ENCODE data around the gene NRCAM.

DNA sequence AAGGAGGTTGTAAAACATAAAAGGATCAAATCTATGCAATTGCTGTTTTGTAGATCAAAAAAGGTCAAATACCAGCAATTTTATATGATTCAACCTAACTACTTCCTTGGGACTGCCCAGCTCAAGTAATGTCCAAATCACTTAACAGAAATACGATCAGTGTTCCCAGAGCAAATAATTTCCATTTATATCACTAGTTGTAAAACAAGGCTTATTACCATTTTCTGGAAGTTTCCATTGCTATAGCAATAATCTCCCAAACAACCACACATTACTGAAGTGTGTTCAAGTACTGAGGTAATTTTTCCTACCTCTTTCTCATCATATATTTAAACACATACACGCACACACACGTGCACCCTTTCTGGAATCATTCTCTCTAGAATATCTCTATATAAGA, 123.3 kb downstream of the NRCAM start:
- TF ChIP-seq, protein P1, sequence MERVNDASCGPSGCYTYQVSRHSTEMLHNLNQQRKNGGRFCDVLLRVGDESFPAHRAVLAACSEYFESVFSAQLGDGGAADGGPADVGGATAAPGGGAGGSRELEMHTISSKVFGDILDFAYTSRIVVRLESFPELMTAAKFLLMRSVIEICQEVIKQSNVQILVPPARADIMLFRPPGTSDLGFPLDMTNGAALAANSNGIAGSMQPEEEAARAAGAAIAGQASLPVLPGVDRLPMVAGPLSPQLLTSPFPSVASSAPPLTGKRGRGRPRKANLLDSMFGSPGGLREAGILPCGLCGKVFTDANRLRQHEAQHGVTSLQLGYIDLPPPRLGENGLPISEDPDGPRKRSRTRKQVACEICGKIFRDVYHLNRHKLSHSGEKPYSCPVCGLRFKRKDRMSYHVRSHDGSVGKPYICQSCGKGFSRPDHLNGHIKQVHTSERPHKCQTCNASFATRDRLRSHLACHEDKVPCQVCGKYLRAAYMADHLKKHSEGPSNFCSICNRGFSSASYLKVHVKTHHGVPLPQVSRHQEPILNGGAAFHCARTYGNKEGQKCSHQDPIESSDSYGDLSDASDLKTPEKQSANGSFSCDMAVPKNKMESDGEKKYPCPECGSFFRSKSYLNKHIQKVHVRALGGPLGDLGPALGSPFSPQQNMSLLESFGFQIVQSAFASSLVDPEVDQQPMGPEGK (CRISPR knock-in tag; IDR thresholded peaks at IDR 0.05; ENCODE audit: borderline replicate concordance), result no peak
- TF ChIP-seq SNAI2 (CRISPR knock-in tag; IDR thresholded peaks at IDR 0.05), result no peak
- TF ChIP-seq, protein P2, sequence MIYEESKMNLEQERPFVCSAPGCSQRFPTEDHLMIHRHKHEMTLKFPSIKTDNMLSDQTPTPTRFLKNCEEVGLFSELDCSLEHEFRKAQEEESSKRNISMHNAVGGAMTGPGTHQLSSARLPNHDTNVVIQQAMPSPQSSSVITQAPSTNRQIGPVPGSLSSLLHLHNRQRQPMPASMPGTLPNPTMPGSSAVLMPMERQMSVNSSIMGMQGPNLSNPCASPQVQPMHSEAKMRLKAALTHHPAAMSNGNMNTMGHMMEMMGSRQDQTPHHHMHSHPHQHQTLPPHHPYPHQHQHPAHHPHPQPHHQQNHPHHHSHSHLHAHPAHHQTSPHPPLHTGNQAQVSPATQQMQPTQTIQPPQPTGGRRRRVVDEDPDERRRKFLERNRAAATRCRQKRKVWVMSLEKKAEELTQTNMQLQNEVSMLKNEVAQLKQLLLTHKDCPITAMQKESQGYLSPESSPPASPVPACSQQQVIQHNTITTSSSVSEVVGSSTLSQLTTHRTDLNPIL (CRISPR knock-in tag; IDR thresholded peaks at IDR 0.05; ENCODE audit: low read depth), result no peak
- 0 out of 2 replicates have a peak, but pooled peaks have one; percentile 50 for TF ChIP-seq ESRRG (CRISPR knock-in tag; IDR thresholded peaks at IDR 0.05)
- no peak for TF ChIP-seq ZNF565 (CRISPR knock-in tag; conservative IDR thresholded peaks at IDR 0.05; ENCODE audit: low read depth)
- no peak for TF ChIP-seq ZNF70 (CRISPR knock-in tag; IDR thresholded peaks at IDR 0.05)
- no peak for TF ChIP-seq TOX (CRISPR knock-in tag; IDR thresholded peaks at IDR 0.05; ENCODE audit: borderline replicate concordance)
- no peak for TF ChIP-seq ZNF8 (CRISPR knock-in tag; IDR thresholded peaks at IDR 0.05)
- no peak for TF ChIP-seq ZFP30 (CRISPR knock-in tag; IDR thresholded peaks at IDR 0.05)
- no peak for TF ChIP-seq ZFP3 (CRISPR knock-in tag; IDR thresholded peaks at IDR 0.05)
- TF ChIP-seq, protein P3, sequence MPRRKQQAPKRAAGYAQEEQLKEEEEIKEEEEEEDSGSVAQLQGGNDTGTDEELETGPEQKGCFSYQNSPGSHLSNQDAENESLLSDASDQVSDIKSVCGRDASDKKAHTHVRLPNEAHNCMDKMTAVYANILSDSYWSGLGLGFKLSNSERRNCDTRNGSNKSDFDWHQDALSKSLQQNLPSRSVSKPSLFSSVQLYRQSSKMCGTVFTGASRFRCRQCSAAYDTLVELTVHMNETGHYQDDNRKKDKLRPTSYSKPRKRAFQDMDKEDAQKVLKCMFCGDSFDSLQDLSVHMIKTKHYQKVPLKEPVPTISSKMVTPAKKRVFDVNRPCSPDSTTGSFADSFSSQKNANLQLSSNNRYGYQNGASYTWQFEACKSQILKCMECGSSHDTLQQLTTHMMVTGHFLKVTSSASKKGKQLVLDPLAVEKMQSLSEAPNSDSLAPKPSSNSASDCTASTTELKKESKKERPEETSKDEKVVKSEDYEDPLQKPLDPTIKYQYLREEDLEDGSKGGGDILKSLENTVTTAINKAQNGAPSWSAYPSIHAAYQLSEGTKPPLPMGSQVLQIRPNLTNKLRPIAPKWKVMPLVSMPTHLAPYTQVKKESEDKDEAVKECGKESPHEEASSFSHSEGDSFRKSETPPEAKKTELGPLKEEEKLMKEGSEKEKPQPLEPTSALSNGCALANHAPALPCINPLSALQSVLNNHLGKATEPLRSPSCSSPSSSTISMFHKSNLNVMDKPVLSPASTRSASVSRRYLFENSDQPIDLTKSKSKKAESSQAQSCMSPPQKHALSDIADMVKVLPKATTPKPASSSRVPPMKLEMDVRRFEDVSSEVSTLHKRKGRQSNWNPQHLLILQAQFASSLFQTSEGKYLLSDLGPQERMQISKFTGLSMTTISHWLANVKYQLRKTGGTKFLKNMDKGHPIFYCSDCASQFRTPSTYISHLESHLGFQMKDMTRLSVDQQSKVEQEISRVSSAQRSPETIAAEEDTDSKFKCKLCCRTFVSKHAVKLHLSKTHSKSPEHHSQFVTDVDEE (CRISPR knock-in tag; IDR thresholded peaks at IDR 0.05), result no peak
- TF ChIP-seq ZC3H10 (CRISPR knock-in tag; IDR thresholded peaks at IDR 0.05), result no peak
